NCI-H1694 treated with DMSO at 0.1 percent for 48 hours (cell line): Measurements from ENCODE around the gene LEF1.
"Not testable (repeated sequence)": the region's sequence is repeated elsewhere in the genome, so short reads cannot be mapped to it uniquely, and the experiment has no call there.

Experiments used
- DNase-seq: peaks from one replicate; lab custom pipeline; 2025; lab: John Stamatoyannopoulos, UW

The LEF1 gene

GRCh38 chr4:108058685-108059440 lies 109.9 kb downstream of the LEF1 start:
- DNase-seq, result no peak

- no peak for DNase-seq
Measured at GRCh38 chr4:108056418-108056817, 112.3 kb downstream of the LEF1 start.

GRCh38 chr4:108055787-108056186 lies 112.9 kb downstream of the LEF1 start:
- DNase-seq, result no peak

GRCh38 chr4:108054025-108054638 lies 114.6 kb downstream of the LEF1 start:
- no peak for DNase-seq

- no peak for DNase-seq
Measured at GRCh38 chr4:108053251-108053711, 115.5 kb downstream of the LEF1 start.

- no peak for DNase-seq
Measured at GRCh38 chr4:108052558-108053120, 116.1 kb downstream of the LEF1 start.

- no peak for DNase-seq
Measured at GRCh38 chr4:108051343-108051742, 117.4 kb downstream of the LEF1 start.

- not testable (repeated sequence) for DNase-seq
Measured at GRCh38 chr4:108050166-108051111, 118.3 kb downstream of the LEF1 start.

- DNase-seq, result no peak
Measured at GRCh38 chr4:108049406-108049805, 119.3 kb downstream of the LEF1 start.

GRCh38 chr4:108048997-108049396 lies 119.7 kb downstream of the LEF1 start:
- DNase-seq, result no peak

- no peak for DNase-seq
Measured at GRCh38 chr4:108048157-108048556, 120.6 kb downstream of the LEF1 start.

GRCh38 chr4:108047199-108047598 lies 121.5 kb downstream of the LEF1 start:
- no peak for DNase-seq

- no peak for DNase-seq
Measured at GRCh38 chr4:108045687-108046024, 123.1 kb downstream of the LEF1 start.

- no peak for DNase-seq
Measured at GRCh38 chr4:108044951-108045686, 123.6 kb downstream of the LEF1 start.

GRCh38 chr4:108043526-108043925 lies 125.2 kb downstream of the LEF1 start:
- no peak for DNase-seq

- no peak for DNase-seq
Measured at GRCh38 chr4:108042927-108043326, 125.8 kb downstream of the LEF1 start.

GRCh38 chr4:108037884-108038283 lies 130.8 kb downstream of the LEF1 start:
- DNase-seq, result no peak

- no peak for DNase-seq
Measured at GRCh38 chr4:108036213-108036612, 132.5 kb downstream of the LEF1 start.

- DNase-seq, result no peak
Measured at GRCh38 chr4:108035691-108036090, 133.0 kb downstream of the LEF1 start.

GRCh38 chr4:108034565-108034964 lies 134.2 kb downstream of the LEF1 start:
- DNase-seq, result no peak

- DNase-seq, result no peak
Measured at GRCh38 chr4:108033348-108033747, 135.4 kb downstream of the LEF1 start.
